ENCODE data around the gene ZCCHC17.

DNA sequence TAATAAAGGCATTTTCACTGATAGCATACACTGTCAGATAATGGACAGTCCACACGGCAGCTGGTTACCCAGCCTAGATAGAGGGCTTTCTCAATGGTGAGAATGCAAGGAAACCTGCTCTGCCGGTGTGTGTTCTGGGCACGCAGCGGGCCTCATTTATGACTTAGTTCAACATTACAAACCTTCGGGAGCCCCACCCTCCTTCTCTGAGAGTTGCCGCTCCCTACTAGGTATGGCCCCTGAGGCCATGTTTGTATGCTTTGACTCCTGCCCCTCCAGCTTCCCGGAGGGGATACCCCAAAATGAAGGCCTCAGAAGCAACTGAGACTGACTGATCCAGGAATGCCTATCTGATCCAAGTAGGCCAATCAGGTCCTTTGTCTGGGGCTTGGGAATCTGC, 93.2 kb downstream of the ZCCHC17 start:
- TF ChIP-seq CTCF (IDR thresholded peaks at IDR 0.05; ENCODE audit: low read depth, low read length) (no peak), EZH2phosphoT487 (IDR thresholded peaks at IDR 0.05; ENCODE audit: low read depth) (no peak)
